Heart left ventricle (tissue), 13 donors: Measurements from ENCODE around the gene ARHGAP8.
"Not testable (repeated sequence)": the region's sequence is repeated elsewhere in the genome, so short reads cannot be mapped to it uniquely, and the experiment has no call there.

Experiments used
- CTCF ChIP-seq, 12 donors: fragments of 200-600 bp; sonication (generic) in 4 of 12; IDR thresholded peaks; one replicate each; pipeline versions ENCODE4 v1.5.0 to v1.8.0; 2018 to 2022; ENCODE audit warnings: antibody characterized with exemption in 12 of 12, mild to moderate bottlenecking in 5 of 12
- POLR2A ChIP-seq, 2 donors: fragments of 450-650 bp; IDR thresholded peaks; one replicate each; pipeline ENCODE4 v1.6.1; 2017; ENCODE audit warnings: antibody characterized with exemption in 2 of 2, mild to moderate bottlenecking in 2 of 2, moderate library complexity in 2 of 2
- donor health status: ischemic (EF 13 %, LVEDD 7.1; RV severe dilation, severe dysfunction).
- donor health status: DM: no; HTN: yes; CAD: no.
- donor health status: DM: no; HTN: no; CAD: no.
- donor health status: ischemic (EF 25% LVEDD 6.9; RV normal size, moderate dysfunction).
- donor health status: ischemic (EF 25% LVEDD 5.7; RV mildly dilated, moderate dysfunction).
- donor health status: ischemic (EF 35%, LVEDD 5.7; RV mildly dilated, moderate dysfunction).
- donor health status: nonischemic (EF 11% LVEDD 7.7; RV severe dilation, severe dysfunction).
- donor health status: DM: yes; HTN: yes; CAD: no.
- donor health status: PGD.
- donor health status: ischemic (EF 29% LVEDD 5.4; RV normal size, mild dysfunction).
- donor health status: nonischemic (EF 23%, LVEDD 6.1; RV moderate dilation, normal function).

GRCh38 chr22:44903164-44903563 lies 150.8 kb downstream of the ARHGAP8 start:
- TF ChIP-seq CTCF, POLR2A (IDR thresholded peaks at IDR 0.05): not testable (repeated sequence)
